ENCODE results near the gene PAK5. TPM values are rescaled to one million over a fixed set of nuclear protein-coding genes. Genes with fewer than 3 reads are reported as not detected.

The PAK5 gene
- total RNA-seq, 1 experiment from 2014 or later, result not detected

- H3K4me1 ChIP-seq (ENCODE audit: control insufficient read depth in 1 of 2, insufficient read depth in 2 of 2, low read length in 2 of 2), result no peaks in the 10 kb centered on the region
- TF ChIP-seq CEBPB (IDR thresholded peaks at IDR 0.05; ENCODE audit: low read depth), result no peak
- no peak for TF ChIP-seq MAX (IDR thresholded peaks at IDR 0.05)
- no peak for TF ChIP-seq TCF7L2 (IDR thresholded peaks at IDR 0.05; ENCODE audit: borderline replicate concordance, extremely low read depth, insufficient read depth, insufficient read length)
- no peak for TF ChIP-seq CBX3 (IDR thresholded peaks at IDR 0.05; ENCODE audit: low read depth)
- no peak for TF ChIP-seq SRF (IDR thresholded peaks at IDR 0.05; ENCODE audit: low read depth)
- TF ChIP-seq EGR1 (IDR thresholded peaks at IDR 0.05; ENCODE audit: low read depth), result no peak
- TF ChIP-seq SP1 (IDR thresholded peaks at IDR 0.05; ENCODE audit: low read depth), result no peak
- no peak overlapping the region for H3K4me2 ChIP-seq (ENCODE audit: low read length)
- ChIA-PET CTCF (interaction anchor here (6.9 kb wide), 1 partner anchor 203 kb away, joined by 252 read pairs; no protein-coding TSS in a partner anchor), RAD21 (ENCODE audit: low non-redundant PET in 1 of 2, low total read pairs in 2 of 2, uncharacterized antibody in 2 of 2, unreplicated experiment in 2 of 2) (interaction anchor here (0.8 to 2.5 kb wide), 2 partner anchors 203 to 204 kb away, joined by 4 to 27 read pairs; no protein-coding TSS in a partner anchor), POLR2A (no interaction called here)
- no peak for DNase-seq (ENCODE audit: low read depth, low spot score)
- no peaks in the 10 kb centered on the region for H3K79me2 ChIP-seq (ENCODE audit: insufficient read depth, low read length)
- H4K20me1 ChIP-seq (ENCODE audit: insufficient read depth), result no peaks in the 10 kb centered on the region
- ATAC-seq, result no peak
- no peak overlapping the region for H3K27ac ChIP-seq (ENCODE audit: low read depth, low read length)
- no TSS peak for BruUV-seq (replicated peaks)
- H3K27me3 ChIP-seq (ENCODE audit: insufficient read depth, low read length), result 0 out of 2 replicates have a peak, but pooled peaks cover 7% of the 10 kb centered on the region
- no peak overlapping the region for H2AFZ ChIP-seq (ENCODE audit: low read depth, low read length, poor library complexity, severe bottlenecking)
- intact Hi-C loops (cut with micrococcal nuclease), result loop anchor here (5.0 kb wide), 1 partner anchor 145 kb away; no protein-coding TSS in a partner anchor
- H3K9ac ChIP-seq (ENCODE audit: low read length), result no peak overlapping the region
- H3K36me3 ChIP-seq (ENCODE audit: control insufficient read depth in 1 of 2, insufficient read depth in 2 of 2, low read length in 2 of 2), result no peaks in the 10 kb centered on the region
- H3K4me3 ChIP-seq (replicated peaks in 1 of 2; ENCODE audit: low read depth in 1 of 2, low read length in 2 of 2), result no peak overlapping the region
- H3K9me3 ChIP-seq (ENCODE audit: control insufficient read depth in 1 of 2, insufficient read depth in 1 of 2, low read depth in 1 of 2, low read length in 2 of 2), result no peaks in the 10 kb centered on the region
- H3K9me2 ChIP-seq (ENCODE audit: insufficient read depth), result no peaks in the 10 kb centered on the region
These were observed 227.0 kb downstream of the PAK5 start for GRCh38 chr20:9611921-9612320.

- Histone ChIP-seq H4K20me1 (ENCODE audit: insufficient read depth) (no peaks in the 10 kb centered on the region), H2AFZ (ENCODE audit: low read depth, low read length, poor library complexity, severe bottlenecking) (no peak overlapping the region), H3K79me2 (ENCODE audit: insufficient read depth, low read length) (no peaks in the 10 kb centered on the region), H3K27ac (ENCODE audit: low read depth, low read length) (no peak overlapping the region), H3K36me3 (ENCODE audit: control insufficient read depth in 1 of 2, insufficient read depth in 2 of 2, low read length in 2 of 2) (no peaks in the 10 kb centered on the region), H3K4me3 (replicated peaks in 1 of 2; ENCODE audit: low read depth in 1 of 2, low read length in 2 of 2) (no peak overlapping the region), H3K9me2 (ENCODE audit: insufficient read depth) (no peaks in the 10 kb centered on the region), H3K4me2 (ENCODE audit: low read length) (no peak overlapping the region), H3K9me3 (ENCODE audit: control insufficient read depth in 1 of 2, insufficient read depth in 1 of 2, low read depth in 1 of 2, low read length in 2 of 2) (no peaks in the 10 kb centered on the region), H3K4me1 (ENCODE audit: control insufficient read depth in 1 of 2, insufficient read depth in 2 of 2, low read length in 2 of 2) (no peaks in the 10 kb centered on the region), H3K27me3 (ENCODE audit: insufficient read depth, low read length) (0 out of 2 replicates have a peak, but pooled peaks cover 7% of the 10 kb centered on the region), H3K9ac (ENCODE audit: low read length) (no peak overlapping the region)
- TF ChIP-seq EGR1 (IDR thresholded peaks at IDR 0.05; ENCODE audit: low read depth) (no peak), EZH2 (IDR thresholded peaks at IDR 0.05) (no peak)
- RAD21 ChIA-PET (ENCODE audit: low non-redundant PET in 1 of 2, low total read pairs in 2 of 2, uncharacterized antibody in 2 of 2, unreplicated experiment in 2 of 2), result interaction anchor here (2.3 to 2.5 kb wide), 2 partner anchors 203 kb away, joined by 23 to 27 read pairs; no protein-coding TSS in a partner anchor
- no peak for ATAC-seq
- BruUV-seq (replicated peaks), result no TSS peak
- CTCF ChIA-PET, result interaction anchor here (0.9 to 6.9 kb wide), 6 partner anchors 21 to 851 kb away, joined by 4 to 252 read pairs (median 7); no protein-coding TSS in a partner anchor
- no peak for DNase-seq (ENCODE audit: low read depth, low spot score)
- intact Hi-C loops (cut with micrococcal nuclease), result loop anchor here (1.0 to 5.0 kb wide), 2 partner anchors 143 to 202 kb away; no protein-coding TSS in a partner anchor
- POLR2A ChIA-PET, result no interaction called here
These were observed 228.2 kb downstream of the PAK5 start for GRCh38 chr20:9610665-9611064.
